ENCODE results near the gene PDS5A.

DNA sequence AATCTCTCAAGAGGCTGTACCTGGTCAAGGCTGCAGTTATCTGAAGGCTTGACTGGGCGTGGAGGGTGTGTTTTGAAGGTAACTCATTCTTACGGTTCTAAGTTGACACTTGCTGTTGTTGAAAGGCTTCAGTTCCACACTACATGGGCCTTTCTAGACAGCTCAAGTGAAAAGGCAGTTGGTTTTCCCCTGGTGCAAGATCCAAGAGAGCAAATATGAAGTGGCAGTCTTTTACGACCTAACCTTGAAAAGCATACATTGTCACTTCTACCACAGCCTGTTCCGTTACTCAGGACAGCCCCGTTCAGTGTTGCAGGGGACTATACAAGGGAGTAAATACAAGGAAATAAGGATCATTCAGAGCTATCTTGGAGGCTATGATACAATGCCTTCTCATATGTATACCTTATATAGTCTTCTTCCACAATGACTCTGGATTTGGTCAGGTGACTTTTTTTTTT, 46.2 kb downstream of the PDS5A start:
- TF ChIP-seq, protein P1, sequence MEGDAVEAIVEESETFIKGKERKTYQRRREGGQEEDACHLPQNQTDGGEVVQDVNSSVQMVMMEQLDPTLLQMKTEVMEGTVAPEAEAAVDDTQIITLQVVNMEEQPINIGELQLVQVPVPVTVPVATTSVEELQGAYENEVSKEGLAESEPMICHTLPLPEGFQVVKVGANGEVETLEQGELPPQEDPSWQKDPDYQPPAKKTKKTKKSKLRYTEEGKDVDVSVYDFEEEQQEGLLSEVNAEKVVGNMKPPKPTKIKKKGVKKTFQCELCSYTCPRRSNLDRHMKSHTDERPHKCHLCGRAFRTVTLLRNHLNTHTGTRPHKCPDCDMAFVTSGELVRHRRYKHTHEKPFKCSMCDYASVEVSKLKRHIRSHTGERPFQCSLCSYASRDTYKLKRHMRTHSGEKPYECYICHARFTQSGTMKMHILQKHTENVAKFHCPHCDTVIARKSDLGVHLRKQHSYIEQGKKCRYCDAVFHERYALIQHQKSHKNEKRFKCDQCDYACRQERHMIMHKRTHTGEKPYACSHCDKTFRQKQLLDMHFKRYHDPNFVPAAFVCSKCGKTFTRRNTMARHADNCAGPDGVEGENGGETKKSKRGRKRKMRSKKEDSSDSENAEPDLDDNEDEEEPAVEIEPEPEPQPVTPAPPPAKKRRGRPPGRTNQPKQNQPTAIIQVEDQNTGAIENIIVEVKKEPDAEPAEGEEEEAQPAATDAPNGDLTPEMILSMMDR (IDR thresholded peaks at IDR 0.05; ENCODE audit: low read depth, low read length), result no peak
- no peak for TF ChIP-seq POLR2A (IDR thresholded peaks at IDR 0.05; ENCODE audit: extremely low read depth, insufficient read length)
- TF ChIP-seq, protein P2, sequence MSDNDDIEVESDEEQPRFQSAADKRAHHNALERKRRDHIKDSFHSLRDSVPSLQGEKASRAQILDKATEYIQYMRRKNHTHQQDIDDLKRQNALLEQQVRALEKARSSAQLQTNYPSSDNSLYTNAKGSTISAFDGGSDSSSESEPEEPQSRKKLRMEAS (IDR thresholded peaks at IDR 0.05; ENCODE audit: low read depth, low read length), result no peak
